Measurements from ENCODE around the gene KIF22.

- TF ChIP-seq CTCF (IDR thresholded peaks at IDR 0.05) (no peak), POLR2A (IDR thresholded peaks at IDR 0.05) (no peak)
Measured at GRCh38 chr16:29806641-29807425, 16.3 kb downstream of the KIF22 start.

Measured in heart left ventricle (tissue), 13 donors.